CD14-positive monocyte (primary cell): ENCODE measurements around the gene TRMT5. TPM values are rescaled to one million over a fixed set of nuclear protein-coding genes. Genes with fewer than 3 reads are reported as not detected.

Experiments used
- DNase-seq, 3 donors: peaks; one replicate each; pipeline ENCODE4 v3.0.0-alpha.2; 2011 to 2022
- H2AFZ ChIP-seq: 2 replicates; pipeline ENCODE4 v1.6.0; 2012; ENCODE audit warnings: mild to moderate bottlenecking, low read depth, low read length, inconsistent platforms; ENCODE audit not compliant: insufficient read depth, poor library complexity, severe bottlenecking
- H3K27ac ChIP-seq, 2 donors: 1 replicate in 1 of 2; 2 replicates in 1 of 2; pipeline ENCODE4 v1.5.1; 2012 to 2013; ENCODE audit warnings: low read length in 2 of 2, control low read depth in 1 of 2, inconsistent platforms in 1 of 2, low read depth in 1 of 2, mild to moderate bottlenecking in 1 of 2
- H3K27me3 ChIP-seq, 2 donors: one replicate each; pipeline versions ENCODE4 v1.6.0 to v1.6.1; 2011 to 2013; ENCODE audit warnings: low read length in 2 of 2; ENCODE audit not compliant: control insufficient read depth in 2 of 2, insufficient read depth in 2 of 2
- H3K36me3 ChIP-seq, 2 donors: replicated peaks in 1 of 2; 1 replicate in 1 of 2; 2 replicates in 1 of 2; pipeline versions ENCODE4 v1.5.1 to v1.6.1; 2012 to 2013; ENCODE audit warnings: low read length in 2 of 2, control low read depth in 1 of 2, inconsistent platforms in 1 of 2, mild to moderate bottlenecking in 1 of 2; ENCODE audit not compliant: insufficient read depth in 2 of 2, control insufficient read depth in 1 of 2
- H3K4me1 ChIP-seq, 2 donors: 1 replicate in 1 of 2; 2 replicates in 1 of 2; pipeline versions ENCODE4 v1.5.1 to v1.6.1; 2012 to 2013; ENCODE audit warnings: low read length in 2 of 2, control low read depth in 1 of 2, inconsistent platforms in 1 of 2, mild to moderate bottlenecking in 1 of 2, moderate library complexity in 1 of 2; ENCODE audit not compliant: insufficient read depth in 2 of 2, control insufficient read depth in 1 of 2
- H3K4me2 ChIP-seq: replicated peaks from 2 replicates; pipeline ENCODE3; 2012; ENCODE audit warnings: low read length, moderate library complexity, mild to moderate bottlenecking; ENCODE audit not compliant: poor library complexity, severe bottlenecking; ENCODE audit errors: extremely low read depth
- H3K4me3 ChIP-seq, 3 experiments: fragments of 200-600 bp in 1 of 3; sonication (generic) in 1 of 3; replicated peaks in 1 of 3; 1 replicate in 2 of 3; 2 replicates in 1 of 3; pipeline ENCODE4 v1.5.1; 2011 to 2013; ENCODE audit warnings: low read length in 3 of 3, mild to moderate bottlenecking in 3 of 3, control low read depth in 2 of 3, low read depth in 2 of 3, inconsistent platforms in 1 of 3, moderate library complexity in 1 of 3
- H3K79me2 ChIP-seq: 2 replicates; pipeline ENCODE4 v1.6.0; 2012; ENCODE audit warnings: mild to moderate bottlenecking, control low read depth, inconsistent platforms, low read length, moderate library complexity; ENCODE audit not compliant: insufficient read depth
- H3K9ac ChIP-seq: 2 replicates; pipeline ENCODE4 v1.6.0; 2017; ENCODE audit warnings: low read length, mild to moderate bottlenecking; ENCODE audit not compliant: insufficient read depth, poor library complexity, severe bottlenecking
- H3K9me3 ChIP-seq, 2 donors: replicated peaks in 1 of 2; 1 replicate in 1 of 2; 2 replicates in 1 of 2; pipeline versions ENCODE4 v1.5.1 to v1.6.1; 2012 to 2013; ENCODE audit warnings: low read length in 2 of 2, control low read depth in 1 of 2; ENCODE audit not compliant: control insufficient read depth in 1 of 2, insufficient read depth in 1 of 2
- H4K20me1 ChIP-seq: 2 replicates; pipeline ENCODE4 v1.6.0; 2012; ENCODE audit warnings: mild to moderate bottlenecking, low read length, control low read depth, moderate library complexity; ENCODE audit not compliant: insufficient read depth
- H3K27ac Mint-ChIP-seq, 7 donors: one replicate each; pipeline ENCODE4 v1.8.0; 2020; ENCODE audit warnings: mild to moderate bottlenecking in 7 of 7, mixed read lengths in 7 of 7, moderate library complexity in 6 of 7, inconsistent platforms in 2 of 7
- H3K27me3 Mint-ChIP-seq, 3 donors: one replicate each; pipeline ENCODE4 v1.8.0; 2021 to 2022; ENCODE audit warnings: low read depth in 3 of 3, mild to moderate bottlenecking in 3 of 3, mixed read lengths in 3 of 3, moderate library complexity in 3 of 3, inconsistent platforms in 1 of 3
- H3K36me3 Mint-ChIP-seq, 2 donors: one replicate each; pipeline ENCODE4 v1.8.0; 2020; ENCODE audit warnings: mixed read lengths in 2 of 2, inconsistent platforms in 1 of 2, mild to moderate bottlenecking in 1 of 2
- H3K4me1 Mint-ChIP-seq: one replicate; pipeline ENCODE4 v1.8.0; 2020; ENCODE audit warnings: mild to moderate bottlenecking, mixed read lengths
- H3K4me3 Mint-ChIP-seq, 2 donors: one replicate each; pipeline ENCODE4 v1.8.0; 2020; ENCODE audit warnings: mild to moderate bottlenecking in 2 of 2, mixed read lengths in 2 of 2, moderate library complexity in 1 of 2
- H3K9me3 Mint-ChIP-seq, 7 donors: one replicate each; pipeline ENCODE4 v1.8.0; 2020 to 2022; ENCODE audit warnings: mixed read lengths in 7 of 7, mild to moderate bottlenecking in 6 of 7, moderate library complexity in 6 of 7, inconsistent platforms in 2 of 7
- CTCF ChIP-seq: fragments of 200-600 bp; IDR thresholded peaks from one replicate; pipeline ENCODE4 v1.8.0; 2022; ENCODE audit warnings: antibody characterized with exemption, mild to moderate bottlenecking
- WGBS: methylation state at CpG from one replicate; pipeline ENCODE4 v1.1.5; 2013; ENCODE audit warnings: missing lambda C conversion rate; ENCODE audit not compliant: insufficient coverage; 5-methylcytosine and 5-hydroxymethylcytosine counted together
- intact Hi-C, 2 donors: fragments of 100-400 bp; cut with micrococcal nuclease; formaldehyde crosslinking; loops; one replicate each; pipeline versions ENCODE4 v1.15.0 to v1.15.1; 2023
- polyA plus RNA-seq, 3 donors: library from polyadenylated mRNA; depleted of rRNA in 1 of 3; unstranded in 2 of 3; stranded (reverse) in 1 of 3; fragments of 300-500 nt in 2 of 3; fragments of >200 nt in 1 of 3; fragmentation: Illumina TruSeq in 2 of 3; gene quantifications; 1 replicate in 2 of 3; 2 replicates in 1 of 3; pipeline ENCODE4 v1.2.3, GENCODE V29; 2012 to 2021

Gene TRMT5
- polyA plus RNA-seq, 3 donors = 0.89 to 2.8 (median 1.9) TPM

DNA sequence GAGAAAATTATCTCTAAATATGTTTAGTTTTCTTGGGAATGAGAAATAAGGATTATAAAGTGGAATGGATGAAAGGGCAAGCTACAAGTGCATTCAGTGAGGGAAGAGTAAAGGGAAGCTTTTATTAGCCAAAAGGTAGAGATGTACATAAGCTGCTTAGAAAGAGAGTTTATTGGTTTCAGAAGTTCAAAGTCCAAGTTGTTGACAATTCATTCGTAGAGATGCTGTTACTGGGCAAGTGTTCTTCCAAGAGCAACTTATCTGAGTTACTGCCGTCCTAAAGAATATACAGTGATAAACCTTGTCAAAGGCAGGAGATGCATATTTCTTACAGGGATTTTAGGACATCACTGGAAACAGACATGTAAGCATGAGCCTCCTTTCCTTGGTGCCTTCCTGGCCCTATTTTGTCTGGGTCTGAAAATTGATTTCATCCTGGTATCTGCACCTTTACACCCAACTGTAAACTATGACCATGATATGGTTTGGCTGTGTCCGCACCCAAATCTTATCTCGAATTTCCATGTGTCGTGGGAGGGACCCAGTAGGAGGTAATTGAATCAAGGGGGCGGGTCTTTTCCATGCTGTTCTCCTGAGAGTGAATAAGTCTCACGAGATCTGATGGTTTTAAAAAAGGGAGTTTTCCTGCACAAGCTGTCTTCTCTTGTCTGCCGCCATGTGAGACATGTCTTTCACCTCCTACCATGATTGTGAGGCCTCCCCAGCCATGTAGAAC, 46.8 kb downstream of the TRMT5 start:
- Mint-ChIP-seq H3K36me3 (peaks cover 0 to 3% of the 10 kb centered on the region in 2 donors), H3K27ac (no peak overlapping the region), H3K4me1 (peaks cover 2% of the 10 kb centered on the region), H3K9me3 (peaks cover 0 to 6% (median 3%) of the 10 kb centered on the region in 7 donors), H3K4me3 (no peak overlapping the region), H3K27me3 (no peaks in the 10 kb centered on the region)
- Histone ChIP-seq H2AFZ (no peak overlapping the region), H3K4me3 (no peak overlapping the region), H3K36me3 (no peaks in the 10 kb centered on the region), H3K9me3 (no peaks in the 10 kb centered on the region), H3K4me2 (no peak overlapping the region), H3K79me2 (no peaks in the 10 kb centered on the region), H3K4me1 (no peaks in the 10 kb centered on the region), H4K20me1 (no peaks in the 10 kb centered on the region), H3K9ac (no peak overlapping the region), H3K27ac (no peak overlapping the region), H3K27me3 (no peaks in the 10 kb centered on the region)
- 100% methylated on average over 2 of the region's 8 CpGs for WGBS
- DNase-seq = no peak
- no peak for TF ChIP-seq CTCF
- intact Hi-C loops = no loop called here

DNA sequence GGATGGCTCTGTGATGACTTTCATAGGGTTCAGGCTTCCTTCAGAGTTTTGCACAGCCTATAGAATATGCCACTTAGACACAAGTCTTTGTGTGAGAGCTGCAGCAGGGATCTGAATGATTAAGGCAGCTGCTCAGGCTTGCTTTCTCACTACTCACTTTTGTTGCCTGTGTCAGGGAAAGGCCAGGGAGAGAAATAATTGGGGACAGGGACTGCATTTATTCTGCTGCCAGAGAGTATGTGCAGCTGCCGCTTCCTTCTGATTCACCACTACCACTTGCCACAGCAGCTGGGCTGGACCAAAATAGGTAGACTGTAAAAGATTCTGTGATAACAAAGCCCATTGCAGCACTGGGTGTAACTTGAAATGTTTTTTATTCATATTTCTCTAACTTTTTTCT, 49.7 kb downstream of the TRMT5 start:
- H3K27ac Mint-ChIP-seq = no peak overlapping the region

More for the DNA sequence above, 49.7 kb downstream of the TRMT5 start:
- Histone ChIP-seq H2AFZ (no peak overlapping the region), H3K27ac (no peak overlapping the region), H3K4me2 (no peak overlapping the region), H3K9ac (no peak overlapping the region), H3K4me1 (no peaks in the 10 kb centered on the region), H3K36me3 (no peaks in the 10 kb centered on the region), H4K20me1 (no peaks in the 10 kb centered on the region), H3K27me3 (no peaks in the 10 kb centered on the region), H3K9me3 (no peaks in the 10 kb centered on the region), H3K79me2 (no peaks in the 10 kb centered on the region), H3K4me3 (no peak overlapping the region)
- intact Hi-C loops = no loop called here
- H3K4me1 Mint-ChIP-seq = peaks cover 2% of the 10 kb centered on the region
- H3K27me3 Mint-ChIP-seq = no peaks in the 10 kb centered on the region
- WGBS = no CpG with 5 or more reads among the region's 1 CpG
- no peak for DNase-seq
- H3K36me3 Mint-ChIP-seq = no peaks in the 10 kb centered on the region
- H3K9me3 Mint-ChIP-seq = peaks cover 0 to 2% (median 0%) of the 10 kb centered on the region in 7 donors
- TF ChIP-seq CTCF = no peak
- no peak overlapping the region for H3K4me3 Mint-ChIP-seq
